Activated naive CD4-positive, alpha-beta T cell treated with anti-CD3 and anti-CD28 coated beads, Interleukin-2, amount 50 U/mL, for 72 hours (primary cell): ENCODE data around the gene PHYHIPL. TPM values are rescaled to one million over a fixed set of nuclear protein-coding genes. Genes with fewer than 3 reads are reported as not detected.

Experiments
- ATAC-seq, 2 donors: fragments of 150-1000 bp; cut with Tn5 transposase; 2 replicates each; pipeline ENCODE4 v1.10.0; 2021; ENCODE audit warnings: mild to moderate bottlenecking in 2 of 2, moderate library complexity in 2 of 2
- DNase-seq, 2 donors: peaks; one replicate each; pipeline ENCODE4 v3.0.0; 2021 to 2022; ENCODE audit warnings: low spot score in 2 of 2
- H3K27ac Mint-ChIP-seq, 2 donors: one replicate each; pipeline ENCODE4 v1.8.0; 2022; ENCODE audit warnings: mild to moderate bottlenecking in 2 of 2, mixed read lengths in 2 of 2
- H3K36me3 Mint-ChIP-seq, 2 donors: one replicate each; pipeline ENCODE4 v1.8.0; 2022; ENCODE audit warnings: mixed read lengths in 2 of 2
- H3K9me3 Mint-ChIP-seq, 2 donors: one replicate each; pipeline ENCODE4 v1.8.0; 2022; ENCODE audit warnings: mixed read lengths in 2 of 2
- total RNA-seq, 2 donors: library from RNA; stranded (reverse); gene quantifications; one replicate each; pipeline ENCODE4 v1.2.3, GENCODE V29; 2022

The PHYHIPL gene
- not detected for total RNA-seq

- peaks cover 12 to 13% of the 10 kb centered on the region in 2 donors for H3K36me3 Mint-ChIP-seq
- no peak for DNase-seq
- ATAC-seq = peak in 1 of 2 donors; percentile 38
- H3K27ac Mint-ChIP-seq = no peak within 1 kb of the TSS
- peaks cover 5 to 9% of the 10 kb centered on the region in 2 donors for H3K9me3 Mint-ChIP-seq
Measured at GRCh38 chr10:59176241-59177030, at the start of gene PHYHIPL. Gene PHYHIPL (plus strand): TSS chr10:59176643. CDS start chr10:59176854, 211 bp downstream.

- ATAC-seq (no peak), DNase-seq (no peak)
- H3K9me3 Mint-ChIP-seq = peaks cover 10 to 14% of the 10 kb centered on the region in 2 donors
- no peak overlapping the region for H3K27ac Mint-ChIP-seq
- H3K36me3 Mint-ChIP-seq = no peaks in the 10 kb centered on the region
Measured at GRCh38 chr10:59126991-59127390, 49.5 kb upstream of the PHYHIPL start.

- ATAC-seq (no peak), DNase-seq (no peak)
- peaks cover 10 to 14% of the 10 kb centered on the region in 2 donors for H3K9me3 Mint-ChIP-seq
- H3K36me3 Mint-ChIP-seq = no peaks in the 10 kb centered on the region
- H3K27ac Mint-ChIP-seq = no peak overlapping the region
Measured at GRCh38 chr10:59127991-59128390, 48.5 kb upstream of the PHYHIPL start.

- no peaks in the 10 kb centered on the region for H3K36me3 Mint-ChIP-seq
Measured at GRCh38 chr10:59129867-59130266, 46.6 kb upstream of the PHYHIPL start.

GRCh38 chr10:59131666-59132065 lies 44.8 kb upstream of the PHYHIPL start:
- no peak for DNase-seq
- no peak for ATAC-seq
- H3K36me3 Mint-ChIP-seq = no peaks in the 10 kb centered on the region
- H3K9me3 Mint-ChIP-seq = peaks cover 9 to 10% of the 10 kb centered on the region in 2 donors
- no peak overlapping the region for H3K27ac Mint-ChIP-seq

More at GRCh38 chr10:59129867-59130266, 46.6 kb upstream of the PHYHIPL start:
- Mint-ChIP-seq H3K9me3 (peaks cover 10 to 14% of the 10 kb centered on the region in 2 donors), H3K27ac (no peak overlapping the region)
- ATAC-seq (no peak), DNase-seq (no peak)

GRCh38 chr10:59133841-59134593 lies 42.4 kb upstream of the PHYHIPL start:
- no peak for ATAC-seq
- H3K36me3 Mint-ChIP-seq = no peaks in the 10 kb centered on the region

GRCh38 chr10:59134785-59135184 lies 41.7 kb upstream of the PHYHIPL start:
- H3K36me3 Mint-ChIP-seq = no peaks in the 10 kb centered on the region
- H3K9me3 Mint-ChIP-seq = peaks cover 0 to 3% of the 10 kb centered on the region in 2 donors
- no peak for DNase-seq
- no peak for ATAC-seq
- no peak overlapping the region for H3K27ac Mint-ChIP-seq

More at GRCh38 chr10:59133841-59134593, 42.4 kb upstream of the PHYHIPL start:
- H3K27ac Mint-ChIP-seq = no peak overlapping the region
- H3K9me3 Mint-ChIP-seq = peaks cover under 1 to 4% of the 10 kb centered on the region in 2 donors
- no peak for DNase-seq

- Mint-ChIP-seq H3K36me3 (no peaks in the 10 kb centered on the region), H3K27ac (no peak overlapping the region), H3K9me3 (peaks cover 0 to 3% of the 10 kb centered on the region in 2 donors)
- ATAC-seq (no peak), DNase-seq (no peak)
Measured at GRCh38 chr10:59135275-59135674, 41.2 kb upstream of the PHYHIPL start.

GRCh38 chr10:59138052-59138451 lies 38.4 kb upstream of the PHYHIPL start:
- ATAC-seq = no peak
- DNase-seq = no peak
- H3K36me3 Mint-ChIP-seq = no peaks in the 10 kb centered on the region
- no peak overlapping the region for H3K27ac Mint-ChIP-seq
- H3K9me3 Mint-ChIP-seq = peaks cover 3 to 5% of the 10 kb centered on the region in 2 donors

GRCh38 chr10:59143544-59143943 lies 32.9 kb upstream of the PHYHIPL start:
- ATAC-seq (no peak), DNase-seq (no peak)
- peaks cover 0 to 8% of the 10 kb centered on the region in 2 donors for H3K9me3 Mint-ChIP-seq
- H3K36me3 Mint-ChIP-seq = no peaks in the 10 kb centered on the region
- H3K27ac Mint-ChIP-seq = no peak overlapping the region

- DNase-seq = no peak
- H3K36me3 Mint-ChIP-seq = no peaks in the 10 kb centered on the region
- no peak overlapping the region for H3K27ac Mint-ChIP-seq
- ATAC-seq = no peak
- peaks cover 0 to 8% of the 10 kb centered on the region in 2 donors for H3K9me3 Mint-ChIP-seq
Measured at GRCh38 chr10:59148701-59149100, 27.7 kb upstream of the PHYHIPL start.

- H3K36me3 Mint-ChIP-seq = no peaks in the 10 kb centered on the region
- H3K9me3 Mint-ChIP-seq = peaks cover 0 to 4% of the 10 kb centered on the region in 2 donors
- ATAC-seq (no peak), DNase-seq (no peak)
- H3K27ac Mint-ChIP-seq = no peak overlapping the region
Measured at GRCh38 chr10:59155556-59155955, 20.9 kb upstream of the PHYHIPL start.

GRCh38 chr10:59167512-59167911 lies 8.9 kb upstream of the PHYHIPL start:
- H3K27ac Mint-ChIP-seq = no peak overlapping the region
- no peak for DNase-seq
- no peaks in the 10 kb centered on the region for H3K36me3 Mint-ChIP-seq
- peaks cover 11 to 13% of the 10 kb centered on the region in 2 donors for H3K9me3 Mint-ChIP-seq
- ATAC-seq = no peak

- Mint-ChIP-seq H3K9me3 (peaks cover 10 to 15% of the 10 kb centered on the region in 2 donors), H3K27ac (no peak overlapping the region), H3K36me3 (peaks cover 10 to 11% of the 10 kb centered on the region in 2 donors)
- DNase-seq (no peak), ATAC-seq (no peak)
Measured at GRCh38 chr10:59172567-59172966, 3.9 kb upstream of the PHYHIPL start.

- peaks cover 5 to 9% of the 10 kb centered on the region in 2 donors for H3K9me3 Mint-ChIP-seq
- DNase-seq = no peak
- ATAC-seq = no peak
- peaks cover 12 to 13% of the 10 kb centered on the region in 2 donors for H3K36me3 Mint-ChIP-seq
- H3K27ac Mint-ChIP-seq = no peak overlapping the region
Measured at GRCh38 chr10:59173414-59173813, 3.0 kb upstream of the PHYHIPL start.

- no peak for ATAC-seq
- no peak overlapping the region for H3K27ac Mint-ChIP-seq
- no peak for DNase-seq
- H3K9me3 Mint-ChIP-seq = peaks cover 5 to 9% of the 10 kb centered on the region in 2 donors
- H3K36me3 Mint-ChIP-seq = peaks cover 12 to 13% of the 10 kb centered on the region in 2 donors
Measured at GRCh38 chr10:59175538-59176240, 754 bp upstream of the PHYHIPL start.
